ENCODE measurements around the gene ZNF750.
A peak's percentile ranks its signal among the peaks of the same experiment; 100 is the strongest.

The ZNF750 gene

GRCh38 chr17:82790391-82790790 is 49.4 kb downstream of the ZNF750 start:
- no peak overlapping the region for H3K4ac ChIP-seq (ENCODE audit: low read depth, low read length)
- DNase-seq = no peak

GRCh38 chr17:82789806-82790205 is 50.0 kb downstream of the ZNF750 start:
- no peak overlapping the region for H2AFZ ChIP-seq (ENCODE audit: insufficient read depth, low read length, poor library complexity)

More at GRCh38 chr17:82790391-82790790, 49.4 kb downstream of the ZNF750 start:
- WGBS (ENCODE audit: extremely low coverage, insufficient coverage, insufficient read length) = no CpG with 5 or more reads among the region's 13 CpGs
- Histone ChIP-seq H2AK5ac (ENCODE audit: low read length) (no peak overlapping the region), H4K8ac (ENCODE audit: low read depth, low read length) (no peak overlapping the region), H3K79me1 (ENCODE audit: low read length) (no peaks in the 10 kb centered on the region), H3K4me3 (ENCODE audit: low read depth, low read length) (no peak overlapping the region), H3K9me3 (ENCODE audit: insufficient read depth, low read depth, low read length) (no peaks in the 10 kb centered on the region), H3K27ac (ENCODE audit: low read depth, low read length) (no peak overlapping the region), H2BK5ac (ENCODE audit: low read depth, low read length, poor library complexity) (no peak overlapping the region), H3K9ac (ENCODE audit: low read length) (no peak overlapping the region), H4K12ac (ENCODE audit: low read depth, low read length) (no peak overlapping the region), H2BK12ac (ENCODE audit: low read length) (no peak overlapping the region), H2AFZ (ENCODE audit: insufficient read depth, low read length, poor library complexity) (no peak overlapping the region), H3K18ac (ENCODE audit: low read length) (peak overlapping the region; percentile 4), H3K36me3 (ENCODE audit: control insufficient read depth in 1 of 2, insufficient read depth in 2 of 2, low read length in 2 of 2) (no peaks in the 10 kb centered on the region), H3K23ac (ENCODE audit: low read length) (no peak overlapping the region), H3K4me2 (ENCODE audit: low read length) (no peak overlapping the region), H4K91ac (ENCODE audit: low read depth, low read length) (no peak overlapping the region), H3K14ac (ENCODE audit: low read length) (no peak overlapping the region), H3K27me3 (ENCODE audit: insufficient read depth, low read length) (no peaks in the 10 kb centered on the region), H3K79me2 (ENCODE audit: control insufficient read depth, insufficient read depth, low read length, poor library complexity) (no peaks in the 10 kb centered on the region), H3K4me1 (ENCODE audit: control insufficient read depth in 1 of 2, insufficient read depth in 2 of 2, low read length in 2 of 2) (peaks cover 0 to 11% of the 10 kb centered on the region in 2 experiments), H2BK120ac (ENCODE audit: insufficient read depth, low read length, poor library complexity) (no peak overlapping the region)

GRCh38 chr17:82789051-82789592 is 50.7 kb downstream of the ZNF750 start:
- H2BK12ac ChIP-seq (ENCODE audit: low read length) = no peak overlapping the region
- H2BK120ac ChIP-seq (ENCODE audit: insufficient read depth, low read length, poor library complexity) = no peak overlapping the region
- peaks cover 0 to 11% of the 10 kb centered on the region in 2 experiments for H3K4me1 ChIP-seq (ENCODE audit: control insufficient read depth in 1 of 2, insufficient read depth in 2 of 2, low read length in 2 of 2)
- no CpG with 5 or more reads among the region's 19 CpGs for WGBS (ENCODE audit: extremely low coverage, insufficient coverage, insufficient read length)
- H2AFZ ChIP-seq (ENCODE audit: insufficient read depth, low read length, poor library complexity) = no peak overlapping the region
- DNase-seq = no peak
- no peak overlapping the region for H3K18ac ChIP-seq (ENCODE audit: low read length)
- no peak overlapping the region for H4K91ac ChIP-seq (ENCODE audit: low read depth, low read length)
- H3K9ac ChIP-seq (ENCODE audit: low read length) = no peak overlapping the region
- no peak overlapping the region for H3K4me2 ChIP-seq (ENCODE audit: low read length)
- H3K4me3 ChIP-seq (ENCODE audit: low read depth, low read length) = no peak overlapping the region
- H4K12ac ChIP-seq (ENCODE audit: low read depth, low read length) = no peak overlapping the region
- no peak overlapping the region for H3K4ac ChIP-seq (ENCODE audit: low read depth, low read length)
- H4K8ac ChIP-seq (ENCODE audit: low read depth, low read length) = no peak overlapping the region
- H3K36me3 ChIP-seq (ENCODE audit: control insufficient read depth in 1 of 2, insufficient read depth in 2 of 2, low read length in 2 of 2) = peaks cover 5% of the 10 kb centered on the region in 2 experiments
- H3K9me3 ChIP-seq (ENCODE audit: insufficient read depth, low read depth, low read length) = no peaks in the 10 kb centered on the region
- no peak overlapping the region for H3K23ac ChIP-seq (ENCODE audit: low read length)
- no peak overlapping the region for H3K14ac ChIP-seq (ENCODE audit: low read length)
- no peak overlapping the region for H2BK5ac ChIP-seq (ENCODE audit: low read depth, low read length, poor library complexity)
- H3K79me2 ChIP-seq (ENCODE audit: control insufficient read depth, insufficient read depth, low read length, poor library complexity) = no peaks in the 10 kb centered on the region
- H2AK5ac ChIP-seq (ENCODE audit: low read length) = no peak overlapping the region
- H3K27ac ChIP-seq (ENCODE audit: low read depth, low read length) = no peak overlapping the region
- no peaks in the 10 kb centered on the region for H3K79me1 ChIP-seq (ENCODE audit: low read length)
- H3K27me3 ChIP-seq (ENCODE audit: insufficient read depth, low read length) = no peaks in the 10 kb centered on the region

More at GRCh38 chr17:82789806-82790205, 50.0 kb downstream of the ZNF750 start:
- no peak for DNase-seq
- H3K9me3 ChIP-seq (ENCODE audit: insufficient read depth, low read depth, low read length) = no peaks in the 10 kb centered on the region
- H3K4me2 ChIP-seq (ENCODE audit: low read length) = no peak overlapping the region
- WGBS (ENCODE audit: extremely low coverage, insufficient coverage, insufficient read length) = no CpG with 5 or more reads among the region's 18 CpGs
- no peak overlapping the region for H3K14ac ChIP-seq (ENCODE audit: low read length)
- no peak overlapping the region for H3K4ac ChIP-seq (ENCODE audit: low read depth, low read length)
- no peaks in the 10 kb centered on the region for H3K36me3 ChIP-seq (ENCODE audit: control insufficient read depth in 1 of 2, insufficient read depth in 2 of 2, low read length in 2 of 2)
- H2BK5ac ChIP-seq (ENCODE audit: low read depth, low read length, poor library complexity) = no peak overlapping the region
- no peak overlapping the region for H2BK120ac ChIP-seq (ENCODE audit: insufficient read depth, low read length, poor library complexity)
- peak overlapping the region; percentile 5 for H2BK12ac ChIP-seq (ENCODE audit: low read length)
- H3K23ac ChIP-seq (ENCODE audit: low read length) = no peak overlapping the region
- H3K79me2 ChIP-seq (ENCODE audit: control insufficient read depth, insufficient read depth, low read length, poor library complexity) = no peaks in the 10 kb centered on the region
- H3K9ac ChIP-seq (ENCODE audit: low read length) = no peak overlapping the region
- peaks cover 0 to 11% of the 10 kb centered on the region in 2 experiments for H3K4me1 ChIP-seq (ENCODE audit: control insufficient read depth in 1 of 2, insufficient read depth in 2 of 2, low read length in 2 of 2)
- H3K79me1 ChIP-seq (ENCODE audit: low read length) = no peaks in the 10 kb centered on the region
- no peak overlapping the region for H3K4me3 ChIP-seq (ENCODE audit: low read depth, low read length)
- H3K27me3 ChIP-seq (ENCODE audit: insufficient read depth, low read length) = no peaks in the 10 kb centered on the region
- H3K27ac ChIP-seq (ENCODE audit: low read depth, low read length) = no peak overlapping the region
- H4K8ac ChIP-seq (ENCODE audit: low read depth, low read length) = no peak overlapping the region
- no peak overlapping the region for H2AK5ac ChIP-seq (ENCODE audit: low read length)
- H3K18ac ChIP-seq (ENCODE audit: low read length) = no peak overlapping the region
- H4K91ac ChIP-seq (ENCODE audit: low read depth, low read length) = no peak overlapping the region
- H4K12ac ChIP-seq (ENCODE audit: low read depth, low read length) = no peak overlapping the region

GRCh38 chr17:82788206-82789001 is 51.4 kb downstream of the ZNF750 start:
- Histone ChIP-seq H4K12ac (ENCODE audit: low read depth, low read length) (no peak overlapping the region), H3K4me1 (ENCODE audit: control insufficient read depth in 1 of 2, insufficient read depth in 2 of 2, low read length in 2 of 2) (peaks cover 0 to 6% of the 10 kb centered on the region in 2 experiments), H3K36me3 (ENCODE audit: control insufficient read depth in 1 of 2, insufficient read depth in 2 of 2, low read length in 2 of 2) (peaks cover 7% of the 10 kb centered on the region in 2 experiments), H3K18ac (ENCODE audit: low read length) (peak overlapping the region; percentile 11), H2AK5ac (ENCODE audit: low read length) (no peak overlapping the region), H3K4me3 (ENCODE audit: low read depth, low read length) (no peak overlapping the region), H2BK5ac (ENCODE audit: low read depth, low read length, poor library complexity) (no peak overlapping the region), H3K27ac (ENCODE audit: low read depth, low read length) (no peak overlapping the region), H3K23ac (ENCODE audit: low read length) (no peak overlapping the region), H3K14ac (ENCODE audit: low read length) (no peak overlapping the region), H2AFZ (ENCODE audit: insufficient read depth, low read length, poor library complexity) (no peak overlapping the region), H3K9me3 (ENCODE audit: insufficient read depth, low read depth, low read length) (no peaks in the 10 kb centered on the region), H3K79me1 (ENCODE audit: low read length) (no peaks in the 10 kb centered on the region), H2BK12ac (ENCODE audit: low read length) (no peak overlapping the region), H3K27me3 (ENCODE audit: insufficient read depth, low read length) (no peaks in the 10 kb centered on the region), H2BK120ac (ENCODE audit: insufficient read depth, low read length, poor library complexity) (no peak overlapping the region), H3K9ac (ENCODE audit: low read length) (no peak overlapping the region), H3K79me2 (ENCODE audit: control insufficient read depth, insufficient read depth, low read length, poor library complexity) (no peaks in the 10 kb centered on the region), H3K4me2 (ENCODE audit: low read length) (no peak overlapping the region), H3K4ac (ENCODE audit: low read depth, low read length) (no peak overlapping the region), H4K8ac (ENCODE audit: low read depth, low read length) (no peak overlapping the region), H4K91ac (ENCODE audit: low read depth, low read length) (no peak overlapping the region)
- DNase-seq = no peak
- WGBS (ENCODE audit: extremely low coverage, insufficient coverage, insufficient read length) = no CpG with 5 or more reads among the region's 18 CpGs
